Activated CD8-positive, alpha-beta T cell treated with anti-CD3 and anti-CD28 coated beads for 36 hours (primary cell): Measurements from ENCODE around the gene INPP5A. TPM values are rescaled to one million over a fixed set of nuclear protein-coding genes. Genes with fewer than 3 reads are reported as not detected.

ENCODE experiments used
- ATAC-seq: fragments of 200-7000 bp; cut with Tn5 transposase; one replicate; pipeline ENCODE4 v1.10.0; 2021; ENCODE audit warnings: mild to moderate bottlenecking, moderate library complexity
- CTCF ChIA-PET: fragments of 350-600 bp; sonication (Branson Sonifier 250); formaldehyde crosslinking; loops from one replicate; lab custom pipeline; 2021; ENCODE audit warnings: antibody characterized with exemption; lab: Charles Lee
- POLR2A ChIA-PET: fragments of 350-600 bp; sonication (Branson Sonifier 250); formaldehyde crosslinking; loops from one replicate; lab custom pipeline; 2021; ENCODE audit warnings: antibody characterized with exemption; lab: Charles Lee
- DNase-seq: peaks from one replicate; pipeline ENCODE4 v3.0.0-alpha.2; 2020
- H3K27ac Mint-ChIP-seq: one replicate; pipeline ENCODE4 v1.8.0; 2021; ENCODE audit warnings: mild to moderate bottlenecking, mixed read lengths
- H3K27me3 Mint-ChIP-seq: one replicate; pipeline ENCODE4 v1.8.0; 2021; ENCODE audit warnings: mixed read lengths
- H3K36me3 Mint-ChIP-seq: one replicate; pipeline ENCODE4 v1.8.0; 2021; ENCODE audit warnings: low read depth, mixed read lengths
- H3K4me1 Mint-ChIP-seq: one replicate; pipeline ENCODE4 v1.8.0; 2021; ENCODE audit warnings: low read depth, mixed read lengths
- H3K4me3 Mint-ChIP-seq: one replicate; pipeline ENCODE4 v1.8.0; 2021; ENCODE audit warnings: mild to moderate bottlenecking, moderate library complexity, mixed read lengths
- H3K9me3 Mint-ChIP-seq: one replicate; pipeline ENCODE4 v1.8.0; 2021; ENCODE audit warnings: mixed read lengths
- intact Hi-C: fragments of 100-400 bp; cut with micrococcal nuclease; formaldehyde crosslinking; loops from one replicate; pipeline ENCODE4 v1.10.0; 2022
- total RNA-seq, 2 experiments: library from RNA; stranded (reverse); gene quantifications; one replicate each; pipeline ENCODE4 v1.2.3, GENCODE V29; 2021
- TF ChIP-seq, protein P1 (sequence below): fragments of 200-600 bp; IDR thresholded peaks from one replicate; pipeline ENCODE4 v1.8.0; 2022; ENCODE audit warnings: antibody characterized with exemption, mild to moderate bottlenecking

The INPP5A gene
- total RNA-seq, 2 experiments from 2014 or later: 9.6 to 10.4 TPM

DNA sequence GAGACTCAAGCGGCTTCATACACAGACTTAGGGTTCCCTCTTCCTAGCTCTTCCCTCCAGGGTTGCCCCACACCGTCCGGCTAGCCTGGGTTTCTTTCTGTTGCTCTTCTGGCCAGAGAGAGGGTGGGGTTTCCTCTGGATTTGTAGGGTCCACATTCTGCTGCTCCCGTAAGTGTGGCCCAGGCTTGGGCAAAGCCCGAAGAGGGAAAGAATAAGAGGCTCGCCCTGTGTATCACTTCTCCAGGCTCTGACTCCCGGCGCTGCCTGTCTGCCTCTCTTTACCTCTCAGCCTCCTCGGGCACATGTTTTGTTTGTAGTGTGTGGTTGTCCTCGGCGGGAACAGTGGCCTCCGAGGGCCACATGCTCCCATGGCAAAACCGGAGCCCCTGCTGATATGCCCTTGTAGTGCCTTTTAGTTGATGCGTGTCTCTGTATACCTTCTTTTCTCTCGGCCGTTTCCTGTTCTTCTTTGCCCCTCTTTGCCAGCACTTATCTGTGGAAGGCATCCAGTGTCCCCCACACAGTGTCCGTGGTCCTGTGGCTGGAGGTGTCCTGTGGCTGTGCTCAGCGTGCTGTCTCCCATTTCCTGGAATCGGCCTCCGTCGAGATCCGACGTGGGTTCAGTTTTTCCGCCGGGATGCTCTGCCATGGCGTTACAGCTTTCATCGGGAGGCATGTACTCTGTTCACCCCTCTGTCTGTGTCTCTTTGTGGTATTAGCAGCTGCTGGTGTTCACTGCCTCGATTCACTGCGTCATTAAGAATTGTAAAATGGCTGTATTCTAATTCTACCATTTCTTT lies 102.9 kb downstream of the INPP5A start:
- ChIA-PET POLR2A (interaction anchor here (1.1 kb wide), 1 partner anchor 9 kb away, joined by 3 read pairs; no protein-coding TSS in a partner anchor), CTCF (interaction anchor here (1.3 kb wide), 1 partner anchor 14 kb away, joined by 4 read pairs; no protein-coding TSS in a partner anchor)
- ATAC-seq: no peak
- no peak for DNase-seq
- no peaks in the 10 kb centered on the region for H3K9me3 Mint-ChIP-seq
- H3K4me1 Mint-ChIP-seq: peaks cover 14% of the 10 kb centered on the region
- intact Hi-C loops: no loop called here
- H3K36me3 Mint-ChIP-seq: no peaks in the 10 kb centered on the region
- no peak overlapping the region for H3K27ac Mint-ChIP-seq
- no peaks in the 10 kb centered on the region for H3K27me3 Mint-ChIP-seq
- no peak overlapping the region for H3K4me3 Mint-ChIP-seq
- TF ChIP-seq, protein P1, sequence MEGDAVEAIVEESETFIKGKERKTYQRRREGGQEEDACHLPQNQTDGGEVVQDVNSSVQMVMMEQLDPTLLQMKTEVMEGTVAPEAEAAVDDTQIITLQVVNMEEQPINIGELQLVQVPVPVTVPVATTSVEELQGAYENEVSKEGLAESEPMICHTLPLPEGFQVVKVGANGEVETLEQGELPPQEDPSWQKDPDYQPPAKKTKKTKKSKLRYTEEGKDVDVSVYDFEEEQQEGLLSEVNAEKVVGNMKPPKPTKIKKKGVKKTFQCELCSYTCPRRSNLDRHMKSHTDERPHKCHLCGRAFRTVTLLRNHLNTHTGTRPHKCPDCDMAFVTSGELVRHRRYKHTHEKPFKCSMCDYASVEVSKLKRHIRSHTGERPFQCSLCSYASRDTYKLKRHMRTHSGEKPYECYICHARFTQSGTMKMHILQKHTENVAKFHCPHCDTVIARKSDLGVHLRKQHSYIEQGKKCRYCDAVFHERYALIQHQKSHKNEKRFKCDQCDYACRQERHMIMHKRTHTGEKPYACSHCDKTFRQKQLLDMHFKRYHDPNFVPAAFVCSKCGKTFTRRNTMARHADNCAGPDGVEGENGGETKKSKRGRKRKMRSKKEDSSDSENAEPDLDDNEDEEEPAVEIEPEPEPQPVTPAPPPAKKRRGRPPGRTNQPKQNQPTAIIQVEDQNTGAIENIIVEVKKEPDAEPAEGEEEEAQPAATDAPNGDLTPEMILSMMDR: no peak

- no peaks in the 10 kb centered on the region for H3K36me3 Mint-ChIP-seq
- H3K4me1 Mint-ChIP-seq: peaks cover 14% of the 10 kb centered on the region
- no peak for DNase-seq
- H3K9me3 Mint-ChIP-seq: no peaks in the 10 kb centered on the region
- intact Hi-C loops: no loop called here
- TF ChIP-seq, protein P1: no peak
- H3K4me3 Mint-ChIP-seq: no peak overlapping the region
- POLR2A ChIA-PET: interaction anchor here (1.1 kb wide), 1 partner anchor 8 kb away, joined by 3 read pairs; no protein-coding TSS in a partner anchor
- H3K27me3 Mint-ChIP-seq: no peaks in the 10 kb centered on the region
- CTCF ChIA-PET: interaction anchor here (1.3 kb wide), 1 partner anchor 13 kb away, joined by 4 read pairs; no protein-coding TSS in a partner anchor
- ATAC-seq: no peak
- no peak overlapping the region for H3K27ac Mint-ChIP-seq
These were observed 103.8 kb downstream of the INPP5A start for GRCh38 chr10:132641401-132641800.

DNA sequence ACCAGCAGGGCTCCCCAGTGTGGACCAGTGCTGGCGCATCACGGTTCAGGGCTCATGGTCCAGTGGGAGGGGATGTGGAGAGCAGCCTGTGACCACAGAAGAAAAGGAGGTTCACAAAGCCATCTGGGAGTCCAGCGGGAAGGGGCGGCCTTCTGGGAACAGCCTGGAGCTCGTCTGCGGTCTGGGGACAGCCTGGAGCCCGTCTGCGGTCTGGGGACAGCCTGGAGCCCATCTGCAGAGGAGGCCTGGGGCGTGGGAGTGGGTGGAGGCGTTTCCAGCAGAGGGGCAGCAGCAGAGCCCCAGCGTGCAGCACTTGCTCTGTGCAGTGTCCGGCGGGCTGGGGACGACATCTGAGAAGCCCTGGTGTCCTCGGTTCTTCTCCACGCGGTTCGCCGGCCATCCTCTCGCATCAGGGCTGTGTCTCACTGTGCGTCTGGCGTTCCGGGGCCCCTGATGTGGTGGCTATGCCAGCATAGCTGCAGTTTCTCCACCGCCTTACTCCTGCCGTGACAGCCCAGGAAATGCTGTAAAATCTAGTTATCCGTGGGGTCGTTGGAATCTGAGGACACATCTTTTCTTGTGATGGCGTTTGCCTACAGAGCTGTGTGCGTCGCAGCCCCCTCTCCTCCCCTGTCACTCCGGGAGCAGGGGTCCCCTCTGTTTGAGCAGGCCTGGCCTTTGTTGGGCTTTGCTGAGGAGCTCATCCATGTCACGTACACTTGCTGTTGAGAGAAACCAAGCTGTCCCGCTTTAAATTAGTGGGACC lies 104.6 kb downstream of the INPP5A start:
- Mint-ChIP-seq H3K9me3 (no peaks in the 10 kb centered on the region), H3K27me3 (no peaks in the 10 kb centered on the region), H3K4me1 (peaks cover 14% of the 10 kb centered on the region), H3K4me3 (no peak overlapping the region), H3K27ac (no peak overlapping the region), H3K36me3 (no peaks in the 10 kb centered on the region)
- no peak for ATAC-seq
- CTCF ChIA-PET: no interaction called here
- TF ChIP-seq, protein P1: no peak
- POLR2A ChIA-PET: interaction anchor here (1.0 kb wide), 1 partner anchor 186 kb away, joined by 3 read pairs; no protein-coding TSS in a partner anchor
- intact Hi-C loops: no loop called here
- DNase-seq: no peak

GRCh38 chr10:132642732-132643008 lies 105.1 kb downstream of the INPP5A start:
- Mint-ChIP-seq H3K9me3 (no peaks in the 10 kb centered on the region), H3K4me1 (peaks cover 10% of the 10 kb centered on the region), H3K4me3 (no peak overlapping the region), H3K36me3 (no peaks in the 10 kb centered on the region), H3K27me3 (no peaks in the 10 kb centered on the region), H3K27ac (no peak overlapping the region)
- ATAC-seq (no peak), DNase-seq (no peak)
- CTCF ChIA-PET: no interaction called here
- intact Hi-C loops: no loop called here
- POLR2A ChIA-PET: interaction anchor here (1.0 kb wide), 1 partner anchor 187 kb away, joined by 3 read pairs; no protein-coding TSS in a partner anchor
- TF ChIP-seq, protein P1: no peak
